Activated CD4-positive, alpha-beta T cell treated with anti-CD3 and anti-CD28 coated beads, Interleukin-2, amount 50 U/mL, for 24 hours (primary cell): ENCODE results near the gene KRAS.

Experiments
- DNase-seq, 2 donors: peaks; one replicate each; pipeline ENCODE4 v3.0.0-alpha.2; 2020; ENCODE audit warnings: low read depth in 1 of 2, low spot score in 1 of 2

Gene KRAS

GRCh38 chr12:25256826-25257225, 6.1 kb upstream of the KRAS start:
- no peak for DNase-seq

- no peak for DNase-seq
Observed at GRCh38 chr12:25256005-25256404, 5.3 kb upstream of the KRAS start.

- no peak for DNase-seq
Observed at GRCh38 chr12:25254271-25254880, 3.6 kb upstream of the KRAS start.

- no peak for DNase-seq
Observed at GRCh38 chr12:25253371-25254068, 2.8 kb upstream of the KRAS start.

GRCh38 chr12:25252946-25253345, 2.2 kb upstream of the KRAS start:
- no peak for DNase-seq

GRCh38 chr12:25251769-25252168, 1.0 kb upstream of the KRAS start:
- DNase-seq = no peak

GRCh38 chr12:25249931-25250738, 594 bp downstream of the KRAS start:
- peak; percentile 6 to 20 for DNase-seq

GRCh38 chr12:25248732-25249131, 2.0 kb downstream of the KRAS start:
- DNase-seq = no peak

GRCh38 chr12:25248137-25248536, 2.6 kb downstream of the KRAS start:
- no peak for DNase-seq

GRCh38 chr12:25245491-25245890, 5.2 kb downstream of the KRAS start:
- DNase-seq = no peak

GRCh38 chr12:25243680-25243990, 7.1 kb downstream of the KRAS start:
- DNase-seq = no peak

- no peak for DNase-seq
Observed at GRCh38 chr12:25242981-25243679, 7.6 kb downstream of the KRAS start.

GRCh38 chr12:25241167-25242020, 9.3 kb downstream of the KRAS start:
- DNase-seq = no peak

- DNase-seq = no peak
Observed at GRCh38 chr12:25236626-25237025, 14.1 kb downstream of the KRAS start.

- DNase-seq = no peak
Observed at GRCh38 chr12:25236190-25236589, 14.5 kb downstream of the KRAS start.

GRCh38 chr12:25213338-25213737, 37.4 kb downstream of the KRAS start:
- DNase-seq = no peak

GRCh38 chr12:25208554-25208953, 42.2 kb downstream of the KRAS start:
- DNase-seq = no peak

GRCh38 chr12:25207846-25208245, 42.9 kb downstream of the KRAS start:
- DNase-seq = no peak

- no peak for DNase-seq
Observed at GRCh38 chr12:25207411-25207810, 43.3 kb downstream of the KRAS start.

- DNase-seq = no peak
Observed at GRCh38 chr12:25202137-25202536, 48.6 kb downstream of the KRAS start.

GRCh38 chr12:25200703-25201102, 50.0 kb downstream of the KRAS start:
- DNase-seq = no peak
